ENCODE measurements around the gene NSDHL.

Gene NSDHL

GRCh38 chrX:152898442-152898841 lies 67.6 kb downstream of the NSDHL start:
- DNase-seq (ENCODE audit: low read depth), result no peak
- peak overlapping the region; percentile 44 for H3K4me3 ChIP-seq (ENCODE audit: low read length)
- no peak for TF ChIP-seq CTCF (conservative IDR thresholded peaks at IDR 0.05; ENCODE audit: low read length)

GRCh38 chrX:152899111-152899873 lies 68.4 kb downstream of the NSDHL start:
- TF ChIP-seq CTCF (conservative IDR thresholded peaks at IDR 0.05; ENCODE audit: low read length), result no peak
- H3K4me3 ChIP-seq (ENCODE audit: low read length), result no peak overlapping the region
- DNase-seq (ENCODE audit: low read depth), result no peak

- no peak for DNase-seq (ENCODE audit: low read depth)
- TF ChIP-seq CTCF (conservative IDR thresholded peaks at IDR 0.05; ENCODE audit: low read length), result no peak
- H3K4me3 ChIP-seq (ENCODE audit: low read length), result no peak overlapping the region
Measured at GRCh38 chrX:152899874-152900719, 69.2 kb downstream of the NSDHL start.

GRCh38 chrX:152900937-152901445 lies 70.1 kb downstream of the NSDHL start:
- no peak overlapping the region for H3K4me3 ChIP-seq (ENCODE audit: low read length)
- no peak for DNase-seq (ENCODE audit: low read depth)
- TF ChIP-seq CTCF (conservative IDR thresholded peaks at IDR 0.05; ENCODE audit: low read length), result no peak

GRCh38 chrX:152901816-152902501 lies 71.1 kb downstream of the NSDHL start:
- no peak overlapping the region for H3K4me3 ChIP-seq (ENCODE audit: low read length)
- DNase-seq (ENCODE audit: low read depth), result no peak
- no peak for TF ChIP-seq CTCF (conservative IDR thresholded peaks at IDR 0.05; ENCODE audit: low read length)

GRCh38 chrX:152902502-152902820 lies 71.6 kb downstream of the NSDHL start:
- TF ChIP-seq CTCF (conservative IDR thresholded peaks at IDR 0.05; ENCODE audit: low read length), result no peak
- H3K4me3 ChIP-seq (ENCODE audit: low read length), result no peak overlapping the region
- DNase-seq (ENCODE audit: low read depth), result no peak

Data from AG10803 (cell line).